Upper lobe of left lung (tissue), 4 donors: ENCODE data around the gene REPIN1.

Experiments used
- EP300 ChIP-seq, 4 donors: sonication (generic); formaldehyde crosslinking; IDR thresholded peaks; one replicate each; pipeline ENCODE4 v1.5.1; 2017; ENCODE audit warnings: antibody characterized with exemption in 4 of 4, control low read depth in 2 of 4
- POLR2A ChIP-seq, 4 donors: fragments of 450-650 bp; IDR thresholded peaks; one replicate each; pipeline ENCODE4 v1.5.1; 2016 to 2017; ENCODE audit warnings: antibody characterized with exemption in 4 of 4, mild to moderate bottlenecking in 2 of 4
- POLR2AphosphoS5 ChIP-seq, 2 donors: sonication (generic); formaldehyde crosslinking; IDR thresholded peaks; one replicate each; pipeline ENCODE4 v1.5.1; 2017; ENCODE audit warnings: antibody characterized with exemption in 2 of 2
- TF ChIP-seq, protein P1 (sequence below), 6 experiments: fragments of 450-650 bp in 4 of 6; fragments of 200-600 bp in 2 of 6; sonication (generic) in 2 of 6; IDR thresholded peaks; one replicate each; pipeline ENCODE4 v1.5.1; 2016 to 2019; ENCODE audit warnings: antibody characterized with exemption in 6 of 6

DNA sequence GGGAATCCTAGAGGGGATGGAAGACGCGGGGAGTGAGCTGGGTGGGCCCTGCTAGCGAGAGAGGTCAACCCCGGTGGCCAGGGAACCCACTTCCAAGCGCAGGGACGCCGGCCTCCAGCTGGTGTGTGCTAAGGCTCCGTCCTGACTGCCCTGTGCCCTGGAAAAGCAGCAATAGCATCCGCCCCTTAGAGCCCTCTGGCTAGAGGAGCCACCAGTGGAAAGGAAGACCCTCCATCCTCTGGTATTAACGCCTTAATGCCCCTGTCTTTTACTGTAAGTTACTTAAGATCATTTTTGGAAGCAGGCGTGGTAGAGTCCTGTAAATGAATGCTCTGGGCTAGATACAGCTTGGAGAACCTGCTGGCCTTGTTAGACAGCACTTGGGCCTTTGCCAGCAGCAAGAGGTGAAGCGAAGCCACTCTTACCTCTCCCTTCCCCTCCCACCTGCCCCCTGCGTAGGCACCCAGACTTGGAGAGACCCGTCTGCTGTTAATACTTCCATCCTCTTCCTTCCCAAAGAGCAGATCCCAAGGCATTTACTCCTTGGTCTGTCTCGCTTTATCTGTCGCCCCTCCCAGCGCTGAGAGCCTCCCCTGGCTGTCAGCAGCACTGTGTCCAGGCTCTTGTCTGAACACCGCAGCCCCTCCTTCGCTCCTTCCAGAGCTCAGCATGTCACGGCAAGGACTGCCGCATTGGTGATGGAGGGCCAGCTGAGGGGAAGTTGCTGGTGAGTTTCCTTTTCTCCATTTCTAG lies 4.6 kb downstream of the REPIN1 start:
- TF ChIP-seq, protein P1, sequence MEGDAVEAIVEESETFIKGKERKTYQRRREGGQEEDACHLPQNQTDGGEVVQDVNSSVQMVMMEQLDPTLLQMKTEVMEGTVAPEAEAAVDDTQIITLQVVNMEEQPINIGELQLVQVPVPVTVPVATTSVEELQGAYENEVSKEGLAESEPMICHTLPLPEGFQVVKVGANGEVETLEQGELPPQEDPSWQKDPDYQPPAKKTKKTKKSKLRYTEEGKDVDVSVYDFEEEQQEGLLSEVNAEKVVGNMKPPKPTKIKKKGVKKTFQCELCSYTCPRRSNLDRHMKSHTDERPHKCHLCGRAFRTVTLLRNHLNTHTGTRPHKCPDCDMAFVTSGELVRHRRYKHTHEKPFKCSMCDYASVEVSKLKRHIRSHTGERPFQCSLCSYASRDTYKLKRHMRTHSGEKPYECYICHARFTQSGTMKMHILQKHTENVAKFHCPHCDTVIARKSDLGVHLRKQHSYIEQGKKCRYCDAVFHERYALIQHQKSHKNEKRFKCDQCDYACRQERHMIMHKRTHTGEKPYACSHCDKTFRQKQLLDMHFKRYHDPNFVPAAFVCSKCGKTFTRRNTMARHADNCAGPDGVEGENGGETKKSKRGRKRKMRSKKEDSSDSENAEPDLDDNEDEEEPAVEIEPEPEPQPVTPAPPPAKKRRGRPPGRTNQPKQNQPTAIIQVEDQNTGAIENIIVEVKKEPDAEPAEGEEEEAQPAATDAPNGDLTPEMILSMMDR (IDR thresholded peaks at IDR 0.05) = no peak
- no peak for TF ChIP-seq POLR2A (IDR thresholded peaks at IDR 0.05)
- no peak for TF ChIP-seq POLR2AphosphoS5 (IDR thresholded peaks at IDR 0.05)
- no peak for TF ChIP-seq EP300 (IDR thresholded peaks at IDR 0.05)
